IPS-18a (cell line): ENCODE data around the gene ALG1.
"Not testable (repeated sequence)": the region's sequence is repeated elsewhere in the genome, so short reads cannot be mapped to it uniquely, and the experiment has no call there.

Experiments used
- H3K27ac ChIP-seq: one replicate; pipeline ENCODE4 v1.5.1; 2013; ENCODE audit warnings: low read length
- H3K27me3 ChIP-seq: one replicate; pipeline ENCODE4 v1.6.1; 2013; ENCODE audit warnings: mild to moderate bottlenecking, low read length; ENCODE audit not compliant: control insufficient read depth, insufficient read depth
- H3K36me3 ChIP-seq: one replicate; pipeline ENCODE4 v1.6.1; 2013; ENCODE audit warnings: low read depth, low read length; ENCODE audit not compliant: control insufficient read depth
- H3K4me1 ChIP-seq: one replicate; pipeline ENCODE4 v1.6.1; 2013; ENCODE audit warnings: low read depth, low read length; ENCODE audit not compliant: control insufficient read depth
- H3K4me3 ChIP-seq: one replicate; pipeline ENCODE4 v1.5.1; 2013; ENCODE audit warnings: low read length
- H3K9ac ChIP-seq: one replicate; pipeline ENCODE4 v1.6.1; 2013; ENCODE audit warnings: mild to moderate bottlenecking, low read length, moderate library complexity
- H3K9me3 ChIP-seq: one replicate; pipeline ENCODE4 v1.6.1; 2013; ENCODE audit warnings: low read depth, low read length; ENCODE audit not compliant: control insufficient read depth

The ALG1 gene

DNA sequence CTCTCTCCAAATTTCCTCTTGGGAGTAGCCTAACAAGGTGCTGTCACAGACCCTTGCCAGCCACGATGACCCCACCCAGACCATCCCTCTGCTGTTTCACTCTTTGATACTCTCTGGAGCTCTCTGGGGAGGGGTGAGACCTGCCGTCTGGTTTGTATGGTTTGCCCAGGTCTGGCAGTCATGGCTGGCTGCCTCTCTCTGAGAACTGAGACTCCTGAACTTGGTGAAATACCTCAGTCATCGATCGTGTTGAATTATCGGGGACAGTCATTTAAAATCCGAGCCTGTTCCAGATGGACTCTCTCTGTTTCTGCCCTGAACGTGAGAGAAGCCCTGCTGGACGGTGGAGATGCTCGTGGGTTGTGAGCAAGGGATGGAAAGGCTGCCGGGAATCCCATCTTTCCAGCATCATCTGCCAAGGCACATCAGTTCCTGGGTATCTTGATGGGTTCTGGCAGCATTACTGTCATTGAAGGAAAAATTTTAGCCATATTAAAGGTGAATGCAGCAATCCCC is 45.2 kb downstream of the ALG1 start:
- H3K27ac ChIP-seq, H3K9me3 ChIP-seq, H3K4me3 ChIP-seq, H3K36me3 ChIP-seq, H3K4me1 ChIP-seq, H3K27me3 ChIP-seq, H3K9ac ChIP-seq: not testable (repeated sequence)

DNA sequence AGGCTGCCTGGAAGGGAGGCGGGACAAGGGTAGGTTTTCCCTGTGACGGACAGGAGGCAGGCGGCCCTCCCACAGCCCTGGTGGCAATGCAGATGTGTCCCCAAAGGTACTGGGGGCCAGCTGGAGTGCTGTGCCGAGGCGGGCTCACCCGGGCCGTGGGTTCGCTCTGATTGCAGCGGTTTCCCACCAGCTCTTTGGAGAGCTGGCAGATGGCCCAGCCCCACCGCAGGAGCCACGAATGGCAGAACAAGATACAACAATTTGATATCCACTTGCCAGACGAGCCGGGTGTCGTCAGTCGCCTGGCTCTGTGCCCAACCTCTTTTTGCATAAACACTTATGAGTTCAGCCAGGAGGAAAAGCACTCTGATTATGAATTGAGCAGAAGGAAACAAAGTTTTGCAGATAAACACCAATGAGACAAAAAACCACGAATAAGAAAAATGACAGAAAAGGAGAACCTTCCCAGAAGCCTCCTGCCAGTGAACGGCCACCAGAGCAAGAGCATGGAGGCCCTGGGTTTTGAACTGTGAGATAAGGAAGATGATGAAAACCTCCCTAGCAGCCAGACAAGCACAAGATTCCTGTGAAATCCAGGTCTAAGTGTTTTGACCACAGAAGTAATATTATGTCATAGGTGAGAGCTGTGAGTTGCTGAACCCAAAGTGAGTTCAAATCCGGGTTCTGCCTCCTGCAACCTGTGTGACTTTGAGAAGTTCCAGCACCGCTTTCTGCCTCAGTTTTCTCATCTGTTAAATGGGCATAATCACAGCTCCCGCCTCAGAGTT is 45.9 kb downstream of the ALG1 start:
- not testable (repeated sequence) for H3K36me3 ChIP-seq, H3K27me3 ChIP-seq, H3K4me3 ChIP-seq, H3K9ac ChIP-seq, H3K4me1 ChIP-seq, H3K9me3 ChIP-seq, H3K27ac ChIP-seq

- H3K27me3 ChIP-seq, H3K36me3 ChIP-seq, H3K27ac ChIP-seq, H3K9me3 ChIP-seq, H3K4me3 ChIP-seq, H3K9ac ChIP-seq: not testable (repeated sequence)
- H3K4me1 ChIP-seq: peaks cover 17% of the 10 kb centered on the region
Measured at GRCh38 chr16:5131467-5132004, 59.9 kb downstream of the ALG1 start.

DNA sequence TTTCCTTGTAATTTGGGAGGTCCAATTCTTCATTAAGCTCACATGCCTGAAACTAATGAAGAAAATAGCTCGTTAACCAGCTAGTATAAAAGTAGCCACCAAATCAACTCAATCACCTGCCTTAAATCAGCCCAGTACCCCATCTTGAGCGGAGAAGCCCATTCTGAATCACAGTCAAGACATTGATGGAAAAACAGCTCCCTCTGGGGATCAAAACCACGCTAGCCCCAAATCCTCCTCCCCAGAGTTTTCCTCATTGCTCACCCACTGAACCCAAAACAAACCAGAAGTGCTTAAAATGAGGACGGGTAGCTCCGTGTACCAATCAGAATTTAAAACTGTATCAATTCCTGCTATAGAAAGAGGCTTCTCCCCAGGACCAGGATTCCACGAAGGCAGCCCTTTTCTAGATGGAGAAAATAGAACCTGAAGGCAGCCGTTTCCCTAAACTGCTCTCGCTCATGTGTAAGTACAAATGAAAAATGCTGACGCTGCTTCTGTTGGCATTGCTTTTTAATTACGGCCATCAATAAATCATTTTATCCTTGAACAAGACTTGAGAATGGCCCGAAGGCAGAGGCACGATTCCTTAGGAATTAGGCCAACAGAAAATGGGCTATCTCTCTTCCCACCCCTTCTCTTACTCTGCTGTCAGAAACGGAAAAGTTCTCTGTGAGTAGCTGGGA is 61.4 kb downstream of the ALG1 start:
- not testable (repeated sequence) for H3K9ac ChIP-seq, H3K4me3 ChIP-seq, H3K27ac ChIP-seq, H3K27me3 ChIP-seq, H3K9me3 ChIP-seq, H3K36me3 ChIP-seq
- peaks cover 17% of the 10 kb centered on the region for H3K4me1 ChIP-seq

- H3K4me3 ChIP-seq, H3K36me3 ChIP-seq, H3K9me3 ChIP-seq, H3K27me3 ChIP-seq: not testable (repeated sequence)
- Histone ChIP-seq H3K27ac (peak overlapping the region; percentile 64), H3K9ac (peak overlapping the region; percentile 36), H3K4me1 (peaks cover 17% of the 10 kb centered on the region)
Measured at GRCh38 chr16:5134739-5135452, 63.3 kb downstream of the ALG1 start.
